GM13976 (cell line): ENCODE results near the gene GCN1.

ENCODE experiments used
- DNase-seq: peaks from one replicate; pipeline ENCODE4 v3.0.0; 2012; ENCODE audit warnings: low spot score
- CTCF ChIP-seq: IDR thresholded peaks from 2 replicates; pipeline ENCODE4 v1.5.1; 2012; ENCODE audit warnings: borderline replicate concordance, mild to moderate bottlenecking; ENCODE audit not compliant: insufficient read depth; ENCODE audit errors: extremely low read depth, missing control alignments, control extremely low read depth
- in situ Hi-C: fragments of 300-500 bp; cut with MboI; formaldehyde crosslinking; loops from one replicate; pipeline ENCODE4 v1.12.0; 2022; ENCODE audit warnings: low sequenced_read_pairs, mixed read lengths, inconsistent platforms; ENCODE audit not compliant: unreplicated experiment

Gene GCN1

GRCh38 chr12:120156315-120157259 is 37.9 kb downstream of the GCN1 start:
- no peak for DNase-seq
- TF ChIP-seq CTCF, result no peak
- in situ Hi-C loops, result no loop called here

- no peak for TF ChIP-seq CTCF
- in situ Hi-C loops, result no loop called here
- no peak for DNase-seq
These were observed 39.4 kb downstream of the GCN1 start for GRCh38 chr12:120155072-120155471.

- TF ChIP-seq CTCF, result no peak
- no peak for DNase-seq
- in situ Hi-C loops, result no loop called here
These were observed 43.5 kb downstream of the GCN1 start for GRCh38 chr12:120150919-120151525.

- no peak for TF ChIP-seq CTCF
- in situ Hi-C loops, result no loop called here
- no peak for DNase-seq
These were observed 46.5 kb downstream of the GCN1 start for GRCh38 chr12:120148011-120148410.

- no peak for TF ChIP-seq CTCF
- in situ Hi-C loops, result no loop called here
- no peak for DNase-seq
These were observed 49.4 kb downstream of the GCN1 start for GRCh38 chr12:120145164-120145563.

GRCh38 chr12:120144215-120144614 is 50.3 kb downstream of the GCN1 start:
- DNase-seq, result no peak
- in situ Hi-C loops, result no loop called here
- no peak for TF ChIP-seq CTCF
